Measurements from ENCODE around the gene BEND4.

GRCh38 chr4:42123071-42123644, 29.3 kb downstream of the BEND4 start:
- TF ChIP-seq CTCF (IDR thresholded peaks at IDR 0.05), result no peak
- TF ChIP-seq POLR2A (IDR thresholded peaks at IDR 0.05), result no peak
